ENCODE data around the gene TRAM1L1.

The TRAM1L1 gene

DNA sequence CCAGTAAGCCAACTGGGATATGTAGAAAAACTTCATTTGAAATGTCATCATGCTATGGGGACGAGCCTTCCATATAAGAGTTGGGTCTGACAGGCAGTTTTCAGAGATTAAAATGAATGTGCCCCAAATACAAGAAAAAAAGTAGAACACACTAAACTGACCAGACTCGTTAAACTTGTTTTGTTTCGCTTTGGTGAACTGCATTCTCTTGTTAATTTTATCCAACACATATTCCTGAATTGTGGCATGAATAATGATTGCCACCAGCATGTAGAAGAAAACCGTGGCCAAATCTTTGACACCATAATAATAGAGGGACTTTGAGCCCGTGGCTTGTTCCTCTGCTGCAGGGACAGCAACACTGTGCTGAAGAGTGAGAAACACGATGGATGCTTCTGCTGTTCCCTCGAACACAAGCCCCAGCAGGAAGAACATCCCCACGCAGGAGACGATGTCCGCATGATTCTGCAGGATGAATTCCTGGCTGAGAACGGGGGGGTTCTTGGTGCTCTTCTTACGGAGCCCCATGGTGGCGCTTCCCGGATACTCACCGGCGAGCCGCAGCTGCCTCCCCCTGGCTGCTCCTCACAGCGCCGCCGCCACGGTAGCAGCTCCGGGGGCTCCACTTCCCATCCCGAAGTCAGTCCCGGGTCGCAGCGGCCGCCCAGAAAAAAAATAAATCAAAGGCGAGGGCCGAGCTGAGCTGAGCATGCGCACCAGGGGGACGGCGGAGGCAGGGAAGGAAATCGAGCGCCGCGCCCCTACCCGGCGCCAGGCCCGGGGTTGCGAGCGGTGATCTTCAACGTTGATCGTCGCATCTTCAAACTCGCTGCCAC lies at the start of gene TRAM1L1:
Gene TRAM1L1 (minus strand): TSS at position 711 of the 836 bp plus-strand sequence. CDS start 183 bp downstream, at position 528.
- no peak for DNase-seq (ENCODE audit: extremely low spot score, insufficient read length, low read depth)
- FAIRE-seq = no peak

DNA sequence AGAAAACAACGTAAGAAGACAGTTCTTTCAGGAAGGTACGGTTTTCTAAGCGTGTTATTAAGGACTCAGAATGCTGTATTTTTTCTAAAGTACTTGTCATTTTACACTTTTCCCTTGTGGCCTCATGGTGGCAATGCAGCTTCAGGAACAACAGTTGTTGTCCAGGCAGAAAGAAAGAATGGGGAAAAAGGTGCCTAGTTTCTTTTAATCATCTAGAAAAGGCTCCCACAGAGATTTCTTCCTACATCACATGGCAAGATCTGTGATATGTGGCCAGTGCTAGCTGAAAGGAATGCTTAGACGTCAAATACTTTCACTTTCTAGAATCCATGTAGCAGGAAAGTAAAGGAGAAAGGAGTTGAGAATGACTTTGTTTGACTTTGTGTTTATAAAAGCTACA lies 49.0 kb upstream of the TRAM1L1 start:
- no peak for DNase-seq (ENCODE audit: extremely low spot score, insufficient read length, low read depth)
- no peak for FAIRE-seq

- no peak for DNase-seq (ENCODE audit: extremely low spot score, insufficient read length, low read depth)
- FAIRE-seq = no peak
Measured at GRCh38 chr4:117096886-117097285, 11.5 kb upstream of the TRAM1L1 start.

DNA sequence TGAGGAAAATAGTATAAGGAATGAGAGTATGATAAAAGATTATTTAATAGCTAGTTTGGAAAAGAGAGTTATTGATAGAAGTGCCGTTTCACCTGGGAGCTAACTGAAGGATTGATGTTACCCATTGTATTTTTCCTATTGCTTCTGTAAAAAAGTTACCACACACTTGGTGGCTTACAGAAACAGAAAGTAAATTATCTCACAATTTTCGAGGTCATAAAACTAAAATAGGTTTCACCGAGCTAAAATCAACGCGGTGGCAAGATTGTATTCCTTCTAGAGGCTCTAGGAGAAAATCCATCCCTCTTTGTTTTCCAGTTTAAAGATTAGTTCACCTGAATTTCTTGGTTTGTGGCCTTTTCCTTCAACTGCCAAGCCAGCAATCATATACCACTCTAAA lies 11.1 kb upstream of the TRAM1L1 start:
- FAIRE-seq (no peak), DNase-seq (ENCODE audit: extremely low spot score, insufficient read length, low read depth) (no peak)

GRCh38 chr4:117093571-117093970 lies 8.2 kb upstream of the TRAM1L1 start:
- FAIRE-seq (no peak), DNase-seq (ENCODE audit: extremely low spot score, insufficient read length, low read depth) (no peak)

- DNase-seq (ENCODE audit: extremely low spot score, insufficient read length, low read depth) = no peak
- FAIRE-seq = no peak
Measured at GRCh38 chr4:117077760-117078159, 7.6 kb downstream of the TRAM1L1 start.

DNA sequence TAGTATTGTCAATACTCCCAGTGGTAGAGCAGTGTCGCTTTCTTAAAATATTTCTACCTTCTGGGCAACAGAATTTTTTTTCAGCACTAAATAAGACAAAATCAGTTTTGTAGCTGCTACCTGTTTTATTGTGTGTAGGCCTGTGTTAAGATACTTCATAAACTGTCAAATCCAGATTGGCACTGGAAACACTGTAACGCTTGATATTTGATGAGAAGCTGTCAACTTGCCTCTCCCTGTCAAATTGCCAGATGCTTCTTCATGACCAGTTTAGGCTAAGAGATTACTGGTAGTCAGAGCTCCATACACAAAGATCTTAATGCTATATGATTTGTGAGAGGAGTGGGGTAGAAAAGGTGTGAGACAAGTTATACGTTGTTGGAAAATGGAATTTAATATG lies 17.3 kb downstream of the TRAM1L1 start:
- FAIRE-seq (no peak), DNase-seq (ENCODE audit: extremely low spot score, insufficient read length, low read depth) (no peak)

DNA sequence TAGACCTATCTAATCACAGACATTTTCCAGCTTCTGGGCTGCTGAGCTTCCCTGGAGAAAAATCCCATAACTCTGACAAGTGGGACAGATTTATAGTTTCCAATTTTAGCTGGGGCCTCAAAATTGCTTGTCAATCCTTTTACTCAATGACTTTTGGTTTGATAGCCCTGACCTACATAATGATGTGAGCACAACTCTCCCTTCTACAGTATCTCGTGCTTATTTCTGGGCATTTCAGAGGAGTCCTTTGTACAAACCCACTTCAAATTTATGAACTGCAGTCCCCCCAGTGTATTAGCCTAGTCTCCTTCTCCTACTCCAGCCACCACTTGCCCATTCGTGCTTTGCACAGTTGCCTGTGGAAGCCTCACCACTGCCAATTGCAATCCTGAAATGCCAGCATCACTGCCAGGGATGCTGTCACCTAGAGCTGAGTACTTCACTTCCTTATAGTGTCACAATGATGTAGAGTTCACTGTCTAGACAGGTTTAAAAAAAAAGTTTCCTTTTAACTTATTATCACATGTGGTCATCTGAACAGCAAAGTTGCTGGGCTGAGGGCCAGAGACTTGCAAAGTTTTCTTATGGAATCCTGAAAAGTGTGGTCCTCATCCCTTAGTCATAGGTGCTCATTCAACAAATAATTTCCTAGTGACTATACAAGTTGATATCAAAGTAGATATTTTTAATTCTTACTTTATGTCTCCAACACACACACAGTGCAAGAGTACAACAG lies 21.2 kb downstream of the TRAM1L1 start:
- DNase-seq (ENCODE audit: extremely low spot score, insufficient read length, low read depth) = no peak
- FAIRE-seq = no peak

DNA sequence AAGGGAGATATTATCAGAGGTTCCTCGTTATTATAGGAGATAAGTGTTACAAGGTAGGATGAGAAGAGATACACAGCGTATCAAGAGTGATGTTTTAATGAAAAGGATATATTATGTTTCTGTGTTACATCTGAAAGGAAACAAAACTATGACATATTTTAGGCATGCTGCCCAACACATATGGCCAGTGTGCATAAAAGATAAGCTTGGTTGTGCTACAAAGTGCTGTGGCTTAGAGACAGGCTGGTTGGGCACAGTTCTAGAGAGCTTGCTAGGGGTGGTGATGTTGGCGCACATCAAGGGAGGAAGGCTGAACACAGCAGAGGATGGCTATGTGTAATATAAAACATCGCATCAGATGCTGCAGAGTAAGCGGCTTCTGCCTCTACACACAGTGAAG lies 42.4 kb downstream of the TRAM1L1 start:
- DNase-seq (ENCODE audit: extremely low spot score, insufficient read length, low read depth) (no peak), FAIRE-seq (no peak)
